Kidney epithelial cell (primary cell): ENCODE data around the gene P2RX3. TPM values are rescaled to one million over a fixed set of nuclear protein-coding genes. Genes with fewer than 3 reads are reported as not detected.

Experiments used
- DNase-seq: peaks from one replicate; pipeline ENCODE4 v3.0.0-alpha.2; 2010; ENCODE audit warnings: low read depth
- H3K27me3 ChIP-seq: 2 replicates; pipeline ENCODE4 v1.6.0; 2011; ENCODE audit warnings: low read length; ENCODE audit not compliant: control insufficient read depth, insufficient read depth
- H3K36me3 ChIP-seq: 2 replicates; pipeline ENCODE4 v1.5.1; 2011; ENCODE audit warnings: low read length; ENCODE audit not compliant: control insufficient read depth, insufficient read depth
- H3K4me3 ChIP-seq: 2 replicates; pipeline ENCODE4 v1.5.1; 2011; ENCODE audit warnings: low read depth, mild to moderate bottlenecking, control low read depth, low read length
- total RNA-seq: library from RNA; depleted of rRNA; stranded (reverse); fragments of >200 nt; gene quantifications from 2 replicates; pipeline ENCODE4 v1.2.3, GENCODE V29; 2015
- TF ChIP-seq, protein P1 (sequence below): IDR thresholded peaks from 2 replicates; pipeline ENCODE4 v1.5.1; 2011; ENCODE audit warnings: mild to moderate bottlenecking, moderate library complexity, low read length, control low read depth, inconsistent platforms; ENCODE audit not compliant: insufficient read depth, poor library complexity, severe bottlenecking

Gene P2RX3
- total RNA-seq, 1 donor from 2014 or later = not detected

DNA sequence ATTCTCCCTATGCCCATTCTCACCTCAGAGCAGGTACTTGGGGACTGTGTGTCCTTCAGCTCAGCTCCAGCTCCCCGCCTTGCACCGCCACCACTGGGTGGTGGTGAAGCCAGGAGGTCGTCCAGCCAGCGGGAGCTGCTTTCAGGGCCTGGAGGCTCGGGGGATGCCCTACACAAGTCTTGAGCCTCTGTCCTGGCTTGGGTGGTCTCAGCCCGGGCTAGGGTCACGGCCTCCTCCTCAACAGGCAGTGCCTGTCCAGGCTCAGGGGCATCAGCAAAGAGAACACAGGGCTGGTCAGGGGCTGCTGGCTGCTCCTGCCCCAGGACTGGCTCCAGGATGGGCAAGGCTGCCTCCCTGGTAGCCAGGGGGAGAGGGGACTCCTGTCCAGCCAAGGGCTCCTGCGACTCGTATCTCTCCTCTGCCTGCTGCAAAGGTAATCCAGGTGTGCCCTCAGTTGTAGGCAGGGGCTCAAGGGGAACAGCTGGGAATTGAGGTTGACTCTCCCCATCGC is 25.6 kb upstream of the P2RX3 start:
- Histone ChIP-seq H3K4me3 (no peak overlapping the region), H3K36me3 (peaks cover 11% of the 10 kb centered on the region), H3K27me3 (no peaks in the 10 kb centered on the region)
- TF ChIP-seq, protein P1, sequence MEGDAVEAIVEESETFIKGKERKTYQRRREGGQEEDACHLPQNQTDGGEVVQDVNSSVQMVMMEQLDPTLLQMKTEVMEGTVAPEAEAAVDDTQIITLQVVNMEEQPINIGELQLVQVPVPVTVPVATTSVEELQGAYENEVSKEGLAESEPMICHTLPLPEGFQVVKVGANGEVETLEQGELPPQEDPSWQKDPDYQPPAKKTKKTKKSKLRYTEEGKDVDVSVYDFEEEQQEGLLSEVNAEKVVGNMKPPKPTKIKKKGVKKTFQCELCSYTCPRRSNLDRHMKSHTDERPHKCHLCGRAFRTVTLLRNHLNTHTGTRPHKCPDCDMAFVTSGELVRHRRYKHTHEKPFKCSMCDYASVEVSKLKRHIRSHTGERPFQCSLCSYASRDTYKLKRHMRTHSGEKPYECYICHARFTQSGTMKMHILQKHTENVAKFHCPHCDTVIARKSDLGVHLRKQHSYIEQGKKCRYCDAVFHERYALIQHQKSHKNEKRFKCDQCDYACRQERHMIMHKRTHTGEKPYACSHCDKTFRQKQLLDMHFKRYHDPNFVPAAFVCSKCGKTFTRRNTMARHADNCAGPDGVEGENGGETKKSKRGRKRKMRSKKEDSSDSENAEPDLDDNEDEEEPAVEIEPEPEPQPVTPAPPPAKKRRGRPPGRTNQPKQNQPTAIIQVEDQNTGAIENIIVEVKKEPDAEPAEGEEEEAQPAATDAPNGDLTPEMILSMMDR = no peak
- no peak for DNase-seq

DNA sequence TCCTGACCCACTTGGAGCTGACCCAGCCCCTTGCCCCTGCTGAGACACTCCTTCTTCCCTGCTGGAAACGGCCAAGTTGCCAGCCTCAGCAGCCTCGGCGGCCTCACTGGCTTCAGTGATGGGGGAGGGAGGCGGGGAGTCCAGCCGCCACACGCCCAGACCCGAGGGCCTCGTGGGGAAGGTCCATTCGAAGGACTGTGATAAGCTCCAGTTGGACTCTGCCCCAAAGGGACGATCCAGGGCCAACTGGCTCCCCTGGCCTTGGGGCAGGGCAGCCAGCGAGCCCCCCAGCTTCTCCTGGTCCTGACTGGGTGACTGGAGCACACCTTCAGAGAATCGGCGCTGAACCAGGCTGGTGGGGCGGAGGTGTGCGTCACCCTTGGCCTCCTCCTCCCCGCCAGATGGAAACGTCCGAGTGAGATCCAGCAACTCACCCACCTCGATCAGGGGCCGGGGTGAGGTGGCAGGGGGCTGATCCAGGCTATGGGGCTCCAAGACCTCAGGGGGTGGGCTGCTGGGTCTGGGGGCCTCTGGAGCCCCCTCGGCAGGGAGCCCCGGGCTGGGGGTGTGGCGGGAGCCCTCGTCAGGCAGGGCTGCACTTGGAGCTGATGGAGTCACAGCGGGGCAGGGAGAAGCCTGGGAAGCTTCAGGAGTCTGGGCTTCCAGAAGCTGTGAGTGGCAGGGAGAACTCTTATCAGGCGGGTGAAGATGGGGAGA is 24.9 kb upstream of the P2RX3 start:
- DNase-seq = no peak
- H3K36me3 ChIP-seq = peaks cover 11% of the 10 kb centered on the region
- TF ChIP-seq, protein P1 = no peak
- H3K27me3 ChIP-seq = no peaks in the 10 kb centered on the region
- no peak overlapping the region for H3K4me3 ChIP-seq

DNA sequence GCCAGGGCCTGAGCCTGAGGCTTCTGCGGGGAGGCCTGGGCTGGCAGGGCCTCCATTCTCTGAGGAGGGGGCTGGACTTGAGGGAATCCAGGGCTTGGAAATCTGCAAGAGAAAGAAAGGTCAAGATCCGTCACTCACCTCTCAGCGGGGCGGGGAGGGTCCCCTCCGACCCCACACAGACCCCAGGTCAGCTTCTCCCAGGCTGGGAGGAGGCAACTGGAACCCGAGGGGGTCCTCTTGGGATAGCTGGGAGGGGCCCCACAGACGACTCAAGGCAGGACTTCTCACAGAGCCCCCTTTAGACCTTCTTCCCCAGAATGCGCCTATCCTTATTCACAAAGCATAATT is 24.4 kb upstream of the P2RX3 start:
- Histone ChIP-seq H3K36me3 (peaks cover 12% of the 10 kb centered on the region), H3K4me3 (no peak overlapping the region), H3K27me3 (no peaks in the 10 kb centered on the region)
- TF ChIP-seq, protein P1 = no peak
- no peak for DNase-seq

DNA sequence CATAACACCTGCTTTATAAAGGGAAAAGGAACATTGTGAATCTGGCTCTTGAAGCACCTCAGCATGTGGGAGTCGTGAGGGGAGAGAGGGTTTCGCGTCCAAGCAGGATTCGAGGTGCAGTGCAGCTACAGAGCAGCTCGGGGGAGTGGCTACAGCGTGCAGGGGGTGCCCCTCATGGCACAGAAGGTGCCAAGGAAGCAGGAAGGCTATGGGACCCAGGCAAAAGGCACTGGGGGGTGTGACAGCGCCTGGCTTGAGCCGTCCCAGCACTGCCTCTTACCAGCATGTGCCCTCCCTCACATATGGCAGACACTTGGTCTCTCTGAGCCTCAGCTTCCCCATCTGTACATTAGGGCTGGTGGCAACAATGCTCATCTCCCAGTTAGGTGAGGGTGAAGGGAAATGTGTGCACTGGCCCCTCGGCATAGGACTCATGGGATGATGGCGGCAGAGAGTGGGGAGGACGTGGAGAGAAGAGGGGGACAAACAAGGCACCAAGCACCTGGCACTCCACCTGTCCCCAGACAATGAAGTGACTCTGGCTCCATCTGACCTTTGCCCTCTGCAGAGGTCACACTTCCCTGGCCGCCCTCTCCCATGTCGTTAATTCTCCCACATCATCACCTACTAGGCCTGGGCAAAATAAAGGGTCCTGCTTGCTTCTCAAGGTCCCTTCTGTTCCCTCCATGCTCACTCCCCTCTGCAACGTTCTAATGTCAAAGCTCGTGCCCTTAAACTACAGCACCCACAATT is 23.8 kb upstream of the P2RX3 start:
- H3K27me3 ChIP-seq = no peaks in the 10 kb centered on the region
- no peak overlapping the region for H3K4me3 ChIP-seq
- DNase-seq = no peak
- H3K36me3 ChIP-seq = peaks cover 11% of the 10 kb centered on the region
- TF ChIP-seq, protein P1 = no peak

DNA sequence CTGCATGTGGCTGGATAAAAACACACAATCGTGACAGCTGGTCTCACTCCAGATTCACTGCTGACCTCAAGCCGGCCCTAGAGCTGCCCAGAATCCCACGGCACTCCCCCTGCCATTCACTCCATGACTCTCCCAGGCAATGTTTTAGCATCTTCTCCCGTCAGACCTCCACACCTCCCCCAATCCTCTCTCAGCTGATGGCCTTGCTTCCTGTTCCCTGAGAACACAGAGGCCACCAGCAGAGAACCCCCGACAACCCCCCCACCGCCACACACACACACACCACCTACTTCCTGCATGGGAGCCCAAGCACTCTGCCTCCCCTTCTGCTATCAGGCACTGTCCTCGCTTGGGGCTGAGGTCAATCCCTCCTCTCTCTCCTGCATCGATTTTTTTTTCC is 22.7 kb upstream of the P2RX3 start:
- peaks cover 8% of the 10 kb centered on the region for H3K36me3 ChIP-seq
- no peak overlapping the region for H3K4me3 ChIP-seq
- no peaks in the 10 kb centered on the region for H3K27me3 ChIP-seq
- DNase-seq = no peak
- TF ChIP-seq, protein P1 = no peak
